ENCODE data around the gene HDGF. TPM values are rescaled to one million over a fixed set of nuclear protein-coding genes. Genes with fewer than 3 reads are reported as not detected.
A peak's percentile ranks its signal among the peaks of the same experiment; 100 is the strongest.
"Not testable (repeated sequence)": the region's sequence is repeated elsewhere in the genome, so short reads cannot be mapped to it uniquely, and the experiment has no call there.

HDGF gene
- total RNA-seq, 1 experiment from 2014 or later = 550 TPM

DNA sequence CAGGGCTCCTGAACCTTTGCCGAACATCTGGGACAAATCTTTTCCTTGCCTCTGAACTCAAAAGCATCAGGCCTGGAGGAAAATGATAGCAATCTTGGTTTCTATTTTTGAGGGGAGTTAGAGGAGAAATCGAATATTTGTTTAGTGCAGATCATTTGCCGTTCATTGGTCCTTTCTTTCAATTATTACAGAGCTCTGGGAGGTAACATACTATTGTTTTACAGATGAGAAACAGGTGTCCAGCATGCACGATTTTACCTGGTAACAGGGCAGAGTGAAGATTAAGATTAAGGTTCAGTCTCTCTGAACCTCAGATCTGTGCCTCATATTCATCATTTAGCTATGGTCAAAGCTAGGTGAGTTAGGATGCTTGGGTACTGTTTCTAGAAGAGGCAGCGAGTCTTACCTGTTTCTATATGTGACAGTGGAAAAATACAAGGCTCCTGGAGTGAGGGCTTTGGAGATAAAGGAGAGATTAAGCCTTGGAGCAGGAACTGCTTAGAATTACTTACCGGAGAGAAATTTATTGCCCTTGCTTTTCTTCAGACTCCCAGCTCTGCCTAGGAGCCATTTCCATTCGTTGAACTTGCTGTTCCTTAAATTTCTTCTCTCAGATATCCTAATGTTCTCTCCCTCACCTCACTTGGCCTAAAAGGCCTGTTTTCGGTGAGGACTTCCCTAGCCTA is 17.3 kb upstream of the HDGF start:
- in situ Hi-C loops (cut with HindIII; ENCODE audit: low pct_unique_long_range_greater_than_20kb, low sequenced_read_pairs) = no loop called here
- DNase-seq (ENCODE audit: low read depth) = no peak

- in situ Hi-C loops (cut with HindIII; ENCODE audit: low pct_unique_long_range_greater_than_20kb, low sequenced_read_pairs) = no loop called here
- no peak for DNase-seq (ENCODE audit: low read depth)
Measured at GRCh38 chr1:156767879-156768604, 16.6 kb upstream of the HDGF start.

DNA sequence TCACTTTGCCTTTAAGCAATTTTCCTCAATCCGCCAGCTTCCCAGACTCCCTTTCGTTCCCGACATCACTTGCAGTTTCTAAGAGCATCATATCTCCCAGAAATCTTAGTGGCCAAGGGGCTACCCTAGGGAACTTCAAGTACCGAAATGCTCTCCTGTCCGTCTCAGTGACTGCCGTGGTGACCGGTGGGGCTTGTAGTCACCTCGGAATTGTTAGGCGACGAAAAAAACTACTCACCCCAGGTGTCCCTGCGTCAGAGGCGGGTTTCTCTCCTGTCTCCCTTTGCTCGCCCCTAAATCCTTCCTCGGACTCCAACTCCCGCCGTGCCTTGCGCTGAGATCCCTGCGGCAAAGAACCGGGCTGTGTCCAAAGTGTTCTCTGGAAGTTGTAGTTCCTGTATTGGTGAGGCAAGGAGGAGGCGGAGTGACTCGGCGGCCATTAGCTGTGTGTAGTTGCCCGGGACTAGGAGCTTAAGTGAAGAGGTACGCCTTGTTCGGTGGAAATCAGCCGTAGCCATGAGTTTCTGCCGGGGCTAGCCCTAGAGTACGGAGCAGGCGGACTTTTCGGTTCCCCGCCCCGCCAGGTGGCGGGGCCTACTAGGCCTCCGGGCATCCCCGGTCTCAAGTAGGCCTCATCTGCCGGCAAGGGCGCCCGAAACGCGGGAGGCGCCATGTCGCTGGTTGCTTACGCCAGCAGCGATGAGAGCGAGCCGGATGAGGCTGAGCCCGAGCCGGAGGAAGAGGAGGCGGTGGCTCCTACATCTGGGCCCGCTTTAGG is 15.8 kb upstream of the HDGF start, which contains the start of gene PRCC:
Gene PRCC (plus strand): TSS at position 435 of the 778 bp plus-strand sequence. CDS start 237 bp downstream, at position 672.
- in situ Hi-C loops (cut with HindIII; ENCODE audit: low pct_unique_long_range_greater_than_20kb, low sequenced_read_pairs) = no loop called here
- peak; percentile 100 for DNase-seq (ENCODE audit: low read depth)

DNA sequence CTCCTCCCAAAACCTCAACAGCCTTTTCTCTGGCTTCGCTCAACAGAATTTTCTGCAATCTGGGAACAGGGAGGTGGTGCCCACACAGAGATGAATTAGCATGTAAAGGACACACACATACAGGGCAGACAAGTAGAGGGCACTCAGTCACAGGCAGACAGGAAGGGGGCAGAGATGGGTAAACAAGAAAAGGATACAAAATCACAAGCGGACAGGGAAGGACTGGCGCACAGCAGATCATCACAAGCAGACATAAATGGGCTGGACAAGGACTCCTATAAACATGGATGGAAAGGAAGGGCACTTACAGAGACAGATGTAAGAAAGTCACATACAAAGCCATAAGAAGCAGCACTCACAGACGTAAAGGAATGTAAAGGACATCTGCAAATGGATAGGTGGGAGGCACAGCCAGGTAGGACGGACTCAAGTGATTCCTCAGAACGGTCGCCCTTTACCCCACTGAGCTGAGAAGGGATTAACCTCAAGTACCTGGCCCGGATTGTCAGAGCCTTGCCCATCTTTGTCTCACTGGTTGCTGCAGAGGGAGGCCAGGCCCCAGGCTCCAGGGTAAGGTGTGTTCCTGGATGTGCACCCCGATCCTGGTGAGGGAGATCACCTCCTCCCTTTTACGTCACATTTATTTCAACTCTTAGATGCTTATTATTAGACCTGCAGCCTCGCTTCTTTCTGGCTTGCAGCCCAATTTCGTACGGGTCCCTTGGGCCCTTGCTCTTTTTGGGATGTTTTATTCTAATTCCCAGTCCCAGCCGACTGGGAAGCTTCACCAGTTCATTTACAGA is 15.0 kb upstream of the HDGF start:
- in situ Hi-C loops (cut with HindIII; ENCODE audit: low pct_unique_long_range_greater_than_20kb, low sequenced_read_pairs) = no loop called here

DNA sequence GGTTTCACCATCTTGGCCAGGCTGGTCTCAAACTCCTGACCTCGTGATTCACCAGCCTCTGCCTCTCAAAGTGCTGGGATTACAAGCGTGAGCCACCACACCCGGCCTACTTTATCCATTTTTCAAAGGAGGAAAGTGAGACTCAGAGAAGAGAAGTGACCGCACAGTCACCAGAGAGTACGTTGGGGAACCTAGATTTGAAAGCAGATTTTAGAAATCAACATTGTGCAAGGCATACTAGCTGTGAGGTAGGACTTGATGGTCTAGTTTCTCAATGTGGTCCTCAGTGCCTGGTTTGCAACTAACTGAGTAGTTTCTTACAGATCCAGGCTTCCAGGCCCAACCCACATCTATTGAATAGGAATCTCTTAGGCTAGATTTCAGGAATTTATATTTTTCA is 14.2 kb upstream of the HDGF start:
- DNase-seq (ENCODE audit: low read depth) = no peak
- in situ Hi-C loops (cut with HindIII; ENCODE audit: low pct_unique_long_range_greater_than_20kb, low sequenced_read_pairs) = no loop called here

More for the DNA sequence above, 15.0 kb upstream of the HDGF start:
- DNase-seq (ENCODE audit: low read depth) = peak; percentile 35

DNA sequence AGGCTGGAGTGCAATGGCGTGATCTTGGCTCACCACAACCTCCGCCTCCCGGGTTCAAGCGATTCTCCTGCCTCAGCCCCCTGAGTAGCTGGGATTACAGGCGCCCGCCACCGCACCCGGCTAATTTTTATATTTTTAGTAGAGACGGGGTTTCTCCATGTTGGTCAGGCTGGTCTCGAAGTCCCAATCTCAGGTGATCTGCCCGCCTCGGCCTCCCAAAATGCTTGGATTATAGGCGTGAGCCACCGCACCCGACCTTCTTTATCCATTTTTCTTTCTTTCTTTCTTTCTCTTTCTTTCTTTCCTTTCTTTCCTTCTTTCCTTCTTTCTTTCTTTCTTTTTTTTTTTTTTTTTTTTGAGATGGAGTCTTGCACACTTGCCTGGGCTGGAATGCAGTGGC is 13.7 kb upstream of the HDGF start:
- in situ Hi-C loops (cut with HindIII; ENCODE audit: low pct_unique_long_range_greater_than_20kb, low sequenced_read_pairs); DNase-seq (ENCODE audit: low read depth): not testable (repeated sequence)

- DNase-seq (ENCODE audit: low read depth) = no peak
- in situ Hi-C loops (cut with HindIII; ENCODE audit: low pct_unique_long_range_greater_than_20kb, low sequenced_read_pairs) = no loop called here
Measured at GRCh38 chr1:156760796-156761104, 9.3 kb upstream of the HDGF start.

- in situ Hi-C loops (cut with HindIII; ENCODE audit: low pct_unique_long_range_greater_than_20kb, low sequenced_read_pairs) = no loop called here
- DNase-seq (ENCODE audit: low read depth) = no peak
Measured at GRCh38 chr1:156760092-156760795, 8.8 kb upstream of the HDGF start.

- in situ Hi-C loops (cut with HindIII; ENCODE audit: low pct_unique_long_range_greater_than_20kb, low sequenced_read_pairs); DNase-seq (ENCODE audit: low read depth): not testable (repeated sequence)
Measured at GRCh38 chr1:156757572-156758253, 6.2 kb upstream of the HDGF start.

- no peak for DNase-seq (ENCODE audit: low read depth)
- in situ Hi-C loops (cut with HindIII; ENCODE audit: low pct_unique_long_range_greater_than_20kb, low sequenced_read_pairs) = no loop called here
Measured at GRCh38 chr1:156756355-156756754, 4.9 kb upstream of the HDGF start.

GRCh38 chr1:156755527-156755950 is 4.1 kb upstream of the HDGF start:
- no peak for DNase-seq (ENCODE audit: low read depth)
- in situ Hi-C loops (cut with HindIII; ENCODE audit: low pct_unique_long_range_greater_than_20kb, low sequenced_read_pairs) = no loop called here

GRCh38 chr1:156754219-156754618 is 2.7 kb upstream of the HDGF start:
- in situ Hi-C loops (cut with HindIII; ENCODE audit: low pct_unique_long_range_greater_than_20kb, low sequenced_read_pairs) = no loop called here
- no peak for DNase-seq (ENCODE audit: low read depth)

GRCh38 chr1:156752843-156753482 is 1.5 kb upstream of the HDGF start:
- in situ Hi-C loops (cut with HindIII; ENCODE audit: low pct_unique_long_range_greater_than_20kb, low sequenced_read_pairs) = no loop called here
- DNase-seq (ENCODE audit: low read depth) = no peak

GRCh38 chr1:156751757-156752481 is 444 bp upstream of the HDGF start:
- peak; percentile 89 for DNase-seq (ENCODE audit: low read depth)
- in situ Hi-C loops (cut with HindIII; ENCODE audit: low pct_unique_long_range_greater_than_20kb, low sequenced_read_pairs) = no loop called here

DNA sequence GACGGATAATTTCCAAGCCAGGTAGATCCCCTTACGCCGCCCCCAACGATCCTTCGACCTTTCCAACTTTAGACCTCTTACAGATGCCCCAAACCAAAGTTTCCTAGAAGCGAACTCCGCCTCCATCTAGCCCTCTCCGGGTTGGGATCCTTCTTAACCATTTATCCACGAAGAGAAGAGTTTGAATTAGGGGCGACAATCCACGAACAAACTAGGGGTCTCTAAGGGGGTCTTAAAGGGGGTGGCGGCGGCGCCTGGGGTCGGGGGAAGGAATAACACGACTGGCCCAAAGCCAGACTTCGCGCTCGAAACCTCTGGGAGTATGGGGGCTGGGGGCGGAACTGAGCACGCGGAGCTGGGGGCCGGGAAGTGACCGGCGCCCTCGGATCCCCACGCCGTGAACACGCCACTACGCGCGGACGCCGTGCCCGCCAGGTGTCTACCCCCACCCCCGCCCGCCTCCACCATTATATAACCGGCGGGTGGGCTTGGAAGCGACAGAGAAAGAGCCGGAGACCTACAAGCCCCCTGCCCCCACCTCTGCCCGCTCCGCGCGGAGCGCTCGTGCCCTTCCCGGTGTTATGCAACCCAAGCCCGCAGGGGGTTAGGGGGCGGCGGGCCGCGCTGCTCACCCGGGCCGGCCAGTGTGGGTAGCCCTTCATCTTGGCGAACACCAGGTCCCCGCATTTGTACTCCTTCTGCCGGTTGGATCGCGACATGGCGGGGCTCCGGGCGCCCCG is 594 bp downstream of the HDGF start:
- in situ Hi-C loops (cut with HindIII; ENCODE audit: low pct_unique_long_range_greater_than_20kb, low sequenced_read_pairs) = no loop called here
- DNase-seq (ENCODE audit: low read depth) = peak; percentile 45
